RWPE2 (cell line): Measurements from ENCODE around the gene EIF2S3.
"Not testable (repeated sequence)": the region's sequence is repeated elsewhere in the genome, so short reads cannot be mapped to it uniquely, and the experiment has no call there.

Experiments used
- ATAC-seq: fragments of 200-7000 bp; cut with Tn5 transposase; 3 replicates; pipeline ENCODE4 v1.9.1; 2021; ENCODE audit warnings: low read depth
- DNase-seq: peaks from one replicate; pipeline ENCODE4 v3.0.0-alpha.2; 2020; ENCODE audit warnings: low spot score
- H3K27ac ChIP-seq: fragments of 450-650 bp; 2 replicates; pipeline ENCODE4 v1.5.1; 2017; ENCODE audit warnings: mild to moderate bottlenecking; ENCODE audit not compliant: poor library complexity, severe bottlenecking
- H3K27me3 ChIP-seq: fragments of 250-450 bp; sonication (Bioruptor Pico); 2 replicates; pipeline ENCODE4 v1.5.1; 2021; ENCODE audit warnings: mild to moderate bottlenecking, moderate library complexity; ENCODE audit not compliant: insufficient read depth, poor library complexity, severe bottlenecking
- H3K36me3 ChIP-seq: fragments of 250-450 bp; sonication (Bioruptor Pico); 2 replicates; pipeline ENCODE4 v1.5.1; 2020; ENCODE audit warnings: low read depth, mild to moderate bottlenecking, moderate library complexity
- H3K4me1 ChIP-seq: fragments of 250-450 bp; sonication (Bioruptor Pico); 2 replicates; pipeline ENCODE4 v1.5.1; 2021; ENCODE audit warnings: mild to moderate bottlenecking, moderate library complexity; ENCODE audit not compliant: insufficient read depth, poor library complexity, severe bottlenecking
- H3K4me3 ChIP-seq: fragments of 250-450 bp; sonication (Bioruptor Pico); 2 replicates; pipeline ENCODE4 v1.5.1; 2021; ENCODE audit warnings: mild to moderate bottlenecking, moderate library complexity; ENCODE audit not compliant: severe bottlenecking
- H3K9me3 ChIP-seq: fragments of 250-450 bp; sonication (Bioruptor Pico); 2 replicates; pipeline ENCODE4 v1.5.1; 2021; ENCODE audit warnings: mild to moderate bottlenecking, moderate library complexity; ENCODE audit not compliant: severe bottlenecking
- TF ChIP-seq, protein P1 (sequence below): fragments of 450-650 bp; IDR thresholded peaks from one replicate; pipeline ENCODE4 v1.5.1; 2017; ENCODE audit warnings: mild to moderate bottlenecking, moderate library complexity; ENCODE audit not compliant: poor library complexity, severe bottlenecking

Gene EIF2S3

GRCh38 chrX:24027086-24027485, 27.7 kb upstream of the EIF2S3 start, which contains the start of gene KLHL15:
KLHL15 (minus strand) TSS chrX:24027186; CDS start chrX:24006693, 20,493 bp downstream.
- ATAC-seq (no peak), DNase-seq (no peak)
- Histone ChIP-seq H3K4me3 (peak within 1 kb of the TSS; percentile 85), H3K36me3 (no peaks in the 10 kb centered on the region), H3K27ac (peak within 1 kb of the TSS; percentile 67), H3K27me3 (no peaks in the 10 kb centered on the region), H3K4me1 (no peaks in the 10 kb centered on the region), H3K9me3 (no peaks in the 10 kb centered on the region)
- TF ChIP-seq, protein P1, sequence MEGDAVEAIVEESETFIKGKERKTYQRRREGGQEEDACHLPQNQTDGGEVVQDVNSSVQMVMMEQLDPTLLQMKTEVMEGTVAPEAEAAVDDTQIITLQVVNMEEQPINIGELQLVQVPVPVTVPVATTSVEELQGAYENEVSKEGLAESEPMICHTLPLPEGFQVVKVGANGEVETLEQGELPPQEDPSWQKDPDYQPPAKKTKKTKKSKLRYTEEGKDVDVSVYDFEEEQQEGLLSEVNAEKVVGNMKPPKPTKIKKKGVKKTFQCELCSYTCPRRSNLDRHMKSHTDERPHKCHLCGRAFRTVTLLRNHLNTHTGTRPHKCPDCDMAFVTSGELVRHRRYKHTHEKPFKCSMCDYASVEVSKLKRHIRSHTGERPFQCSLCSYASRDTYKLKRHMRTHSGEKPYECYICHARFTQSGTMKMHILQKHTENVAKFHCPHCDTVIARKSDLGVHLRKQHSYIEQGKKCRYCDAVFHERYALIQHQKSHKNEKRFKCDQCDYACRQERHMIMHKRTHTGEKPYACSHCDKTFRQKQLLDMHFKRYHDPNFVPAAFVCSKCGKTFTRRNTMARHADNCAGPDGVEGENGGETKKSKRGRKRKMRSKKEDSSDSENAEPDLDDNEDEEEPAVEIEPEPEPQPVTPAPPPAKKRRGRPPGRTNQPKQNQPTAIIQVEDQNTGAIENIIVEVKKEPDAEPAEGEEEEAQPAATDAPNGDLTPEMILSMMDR = no peak

GRCh38 chrX:24027985-24028384, 26.8 kb upstream of the EIF2S3 start:
- TF ChIP-seq, protein P1 = no peak
- H3K9me3 ChIP-seq = no peaks in the 10 kb centered on the region
- no peaks in the 10 kb centered on the region for H3K27me3 ChIP-seq
- DNase-seq = no peak
- no peak for ATAC-seq
- H3K4me1 ChIP-seq = no peaks in the 10 kb centered on the region
- no peak overlapping the region for H3K27ac ChIP-seq
- H3K36me3 ChIP-seq = no peaks in the 10 kb centered on the region
- H3K4me3 ChIP-seq = no peak overlapping the region

DNA sequence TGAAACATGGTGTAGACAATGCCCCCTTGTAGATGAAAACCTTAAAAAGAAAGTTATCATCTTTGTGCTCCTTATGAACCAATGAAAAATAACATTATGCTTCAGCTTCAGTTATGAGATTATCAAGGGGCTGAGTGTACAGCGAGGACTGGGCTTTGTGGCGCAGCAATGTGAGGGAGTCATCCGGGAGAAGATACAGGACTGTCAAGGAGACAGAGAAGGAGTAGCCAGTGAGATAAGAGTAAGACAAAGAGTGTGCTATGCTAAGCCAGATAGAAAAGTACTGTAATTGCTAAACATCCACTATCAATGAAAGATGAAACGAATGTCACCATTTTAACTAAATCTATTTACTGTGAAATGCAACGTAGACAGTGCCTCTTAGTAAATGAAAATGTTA, 24.2 kb upstream of the EIF2S3 start:
- TF ChIP-seq, protein P1 = no peak
- Histone ChIP-seq H3K36me3 (no peaks in the 10 kb centered on the region), H3K4me3 (no peak overlapping the region), H3K9me3 (no peaks in the 10 kb centered on the region), H3K27ac (no peak overlapping the region), H3K4me1 (no peaks in the 10 kb centered on the region), H3K27me3 (no peaks in the 10 kb centered on the region)
- DNase-seq = no peak
- ATAC-seq = no peak

DNA sequence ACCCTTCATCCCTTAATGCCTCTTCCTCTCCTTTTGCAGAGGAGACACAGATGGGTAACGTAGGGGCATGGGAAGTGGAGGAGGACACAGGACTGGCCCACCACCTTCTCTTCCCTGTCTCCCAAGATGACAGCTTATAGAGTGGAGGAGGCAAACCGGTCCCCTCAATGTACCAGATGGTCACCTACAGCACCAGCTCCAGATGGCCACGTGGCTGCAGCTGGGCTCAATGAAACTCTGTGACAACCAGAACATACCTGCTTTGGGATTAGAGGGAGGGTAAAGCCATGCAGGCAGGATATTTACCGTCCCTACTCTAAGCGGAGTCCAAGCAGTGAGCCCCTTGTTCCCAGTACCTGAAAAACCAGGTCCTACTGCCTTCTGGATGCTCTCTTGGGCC, 20.3 kb upstream of the EIF2S3 start:
- TF ChIP-seq, protein P1 = no peak
- no peaks in the 10 kb centered on the region for H3K27me3 ChIP-seq
- no peaks in the 10 kb centered on the region for H3K9me3 ChIP-seq
- ATAC-seq (no peak), DNase-seq (no peak)
- H3K4me3 ChIP-seq = no peak overlapping the region
- no peaks in the 10 kb centered on the region for H3K4me1 ChIP-seq
- no peaks in the 10 kb centered on the region for H3K36me3 ChIP-seq
- H3K27ac ChIP-seq = no peak overlapping the region

- no peak for ATAC-seq
- Histone ChIP-seq H3K4me1 (no peaks in the 10 kb centered on the region), H3K4me3 (no peak overlapping the region), H3K27me3 (no peaks in the 10 kb centered on the region), H3K9me3 (no peaks in the 10 kb centered on the region), H3K27ac (no peak overlapping the region), H3K36me3 (no peaks in the 10 kb centered on the region)
- DNase-seq = no peak
- TF ChIP-seq, protein P1 = no peak
These were observed 17.0 kb upstream of the EIF2S3 start for GRCh38 chrX:24037729-24038128.

GRCh38 chrX:24046060-24046459, 8.7 kb upstream of the EIF2S3 start:
- ATAC-seq, H3K4me1 ChIP-seq, DNase-seq, H3K9me3 ChIP-seq, H3K36me3 ChIP-seq, H3K4me3 ChIP-seq, H3K27ac ChIP-seq, H3K27me3 ChIP-seq: not testable (repeated sequence)

- not testable (repeated sequence) for DNase-seq, H3K4me1 ChIP-seq, H3K27ac ChIP-seq, H3K27me3 ChIP-seq, H3K36me3 ChIP-seq, H3K9me3 ChIP-seq, ATAC-seq, H3K4me3 ChIP-seq
These were observed 5.1 kb upstream of the EIF2S3 start for GRCh38 chrX:24049643-24050042.
